Ovary (tissue), 3 donors: Measurements from ENCODE around the gene GRIK1.

Source experiments
- CTCF ChIP-seq, 3 donors: fragments of 450-650 bp in 2 of 3; fragments of 200-600 bp in 1 of 3; IDR thresholded peaks; one replicate each; pipeline versions ENCODE4 v1.5.1 to v1.8.0; 2016 to 2022; ENCODE audit warnings: antibody characterized with exemption in 3 of 3, mild to moderate bottlenecking in 1 of 3
- EP300 ChIP-seq: sonication (generic); formaldehyde crosslinking; IDR thresholded peaks from one replicate; pipeline ENCODE4 v1.6.1; 2017; ENCODE audit warnings: antibody characterized with exemption
- POLR2A ChIP-seq: fragments of 450-650 bp; IDR thresholded peaks from one replicate; pipeline ENCODE4 v1.6.1; 2017; ENCODE audit warnings: antibody characterized with exemption, mild to moderate bottlenecking, moderate library complexity
- donor health status: DM: no; HTN: no; CAD: no.

DNA sequence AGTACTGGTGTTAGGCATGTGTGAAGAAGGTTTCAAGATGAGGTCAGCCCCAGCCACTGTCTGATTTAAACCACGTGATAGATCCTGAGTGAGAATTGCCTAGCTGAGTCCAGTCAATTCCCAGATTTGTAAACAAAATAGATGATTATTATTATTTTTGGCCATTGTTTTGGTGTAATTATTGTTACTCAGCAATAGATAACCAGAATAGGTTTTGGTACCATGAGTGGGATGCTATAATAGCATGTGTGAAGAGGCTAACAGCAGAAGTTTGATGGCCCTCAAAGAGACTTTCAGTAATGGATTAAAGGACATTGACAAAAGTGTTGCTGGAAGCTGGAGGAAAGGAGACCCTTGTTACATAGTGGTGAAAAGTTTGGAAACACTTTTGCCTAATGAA, 426.3 kb downstream of the GRIK1 start:
- TF ChIP-seq POLR2A = no peak
- TF ChIP-seq EP300 = no peak
- no peak for TF ChIP-seq CTCF (IDR thresholded peaks at IDR 0.05)
